Lower lobe of right lung (tissue), 2 donors: Measurements from ENCODE around the gene BCL3. TPM values are rescaled to one million over a fixed set of nuclear protein-coding genes. Genes with fewer than 3 reads are reported as not detected.
"Not testable (repeated sequence)": the region's sequence is repeated elsewhere in the genome, so short reads cannot be mapped to it uniquely, and the experiment has no call there.

Source experiments
- ATAC-seq, 2 donors: fragments of 200-7000 bp; cut with Tn5 transposase; one replicate each; pipeline ENCODE4 v1.9.1; 2020 to 2022; ENCODE audit warnings: mild to moderate bottlenecking in 2 of 2, moderate library complexity in 2 of 2
- DNase-seq: peaks from one replicate; pipeline ENCODE4 v3.0.0-alpha.2; 2020
- H3K27ac ChIP-seq: fragments of 200-600 bp; one replicate; pipeline ENCODE4 v1.8.0; 2022
- H3K27me3 ChIP-seq: fragments of 200-600 bp; one replicate; pipeline ENCODE4 v1.8.0; 2022; ENCODE audit warnings: low read depth
- H3K36me3 ChIP-seq: fragments of 200-600 bp; one replicate; pipeline ENCODE4 v1.8.0; 2022; ENCODE audit warnings: mild to moderate bottlenecking
- H3K4me1 ChIP-seq: fragments of 200-600 bp; one replicate; pipeline ENCODE4 v1.8.0; 2022
- H3K4me3 ChIP-seq: fragments of 200-600 bp; one replicate; pipeline ENCODE4 v1.8.0; 2022; ENCODE audit warnings: mild to moderate bottlenecking
- H3K9me3 ChIP-seq: fragments of 200-600 bp; one replicate; pipeline ENCODE4 v1.8.0; 2022
- intact Hi-C: fragments of 100-400 bp; cut with DNase I; formaldehyde crosslinking; loops from one replicate; pipeline ENCODE4 v1.11.0; 2022
- total RNA-seq: library from RNA; stranded (reverse); fragmentation: NEBNext Ultra II Directional; extraction: Animal tissue kit (Norgen Biotek cat#: 25700); gene quantifications from one replicate; pipeline ENCODE4 v1.2.1, GENCODE V29; 2021
- TF ChIP-seq, protein P1 (sequence below): fragments of 200-600 bp; IDR thresholded peaks from one replicate; pipeline ENCODE4 v1.8.0; 2022; ENCODE audit warnings: antibody characterized with exemption, mild to moderate bottlenecking
- donor health status: DM: no; HTN: yes; CAD: no; lungs with severe emphysema.

The BCL3 gene
- total RNA-seq, 1 donor from 2014 or later: 41.0 TPM

DNA sequence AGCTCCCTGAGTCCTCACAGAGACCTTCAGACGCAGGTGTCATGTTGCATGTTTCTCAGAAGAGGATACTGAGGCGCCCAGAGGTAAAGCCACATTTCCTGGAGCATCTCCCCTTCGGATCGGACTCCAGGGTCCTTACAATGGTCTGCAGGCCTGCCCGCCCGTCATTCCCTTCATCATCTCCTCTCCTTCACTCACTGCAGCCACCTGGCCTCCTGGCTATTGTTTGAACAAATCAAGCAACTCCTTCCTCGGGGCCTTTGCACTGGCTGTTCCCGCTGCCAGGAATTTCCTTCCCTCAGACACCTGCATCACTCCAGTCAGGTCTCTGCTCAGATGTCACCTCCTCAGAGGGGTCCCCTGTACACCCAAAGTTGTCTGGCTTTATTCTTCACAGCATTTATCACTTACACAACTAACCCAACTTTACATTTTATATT lies 29.2 kb upstream of the BCL3 start:
- no peak for ATAC-seq
- H3K36me3 ChIP-seq: no peaks in the 10 kb centered on the region
- H3K9me3 ChIP-seq: peaks cover 4% of the 10 kb centered on the region
- no peak overlapping the region for H3K4me3 ChIP-seq
- no peak overlapping the region for H3K27ac ChIP-seq
- intact Hi-C loops: no loop called here
- DNase-seq: no peak
- TF ChIP-seq, protein P1, sequence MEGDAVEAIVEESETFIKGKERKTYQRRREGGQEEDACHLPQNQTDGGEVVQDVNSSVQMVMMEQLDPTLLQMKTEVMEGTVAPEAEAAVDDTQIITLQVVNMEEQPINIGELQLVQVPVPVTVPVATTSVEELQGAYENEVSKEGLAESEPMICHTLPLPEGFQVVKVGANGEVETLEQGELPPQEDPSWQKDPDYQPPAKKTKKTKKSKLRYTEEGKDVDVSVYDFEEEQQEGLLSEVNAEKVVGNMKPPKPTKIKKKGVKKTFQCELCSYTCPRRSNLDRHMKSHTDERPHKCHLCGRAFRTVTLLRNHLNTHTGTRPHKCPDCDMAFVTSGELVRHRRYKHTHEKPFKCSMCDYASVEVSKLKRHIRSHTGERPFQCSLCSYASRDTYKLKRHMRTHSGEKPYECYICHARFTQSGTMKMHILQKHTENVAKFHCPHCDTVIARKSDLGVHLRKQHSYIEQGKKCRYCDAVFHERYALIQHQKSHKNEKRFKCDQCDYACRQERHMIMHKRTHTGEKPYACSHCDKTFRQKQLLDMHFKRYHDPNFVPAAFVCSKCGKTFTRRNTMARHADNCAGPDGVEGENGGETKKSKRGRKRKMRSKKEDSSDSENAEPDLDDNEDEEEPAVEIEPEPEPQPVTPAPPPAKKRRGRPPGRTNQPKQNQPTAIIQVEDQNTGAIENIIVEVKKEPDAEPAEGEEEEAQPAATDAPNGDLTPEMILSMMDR: no peak
- peaks cover 67% of the 10 kb centered on the region for H3K4me1 ChIP-seq
- no peaks in the 10 kb centered on the region for H3K27me3 ChIP-seq

DNA sequence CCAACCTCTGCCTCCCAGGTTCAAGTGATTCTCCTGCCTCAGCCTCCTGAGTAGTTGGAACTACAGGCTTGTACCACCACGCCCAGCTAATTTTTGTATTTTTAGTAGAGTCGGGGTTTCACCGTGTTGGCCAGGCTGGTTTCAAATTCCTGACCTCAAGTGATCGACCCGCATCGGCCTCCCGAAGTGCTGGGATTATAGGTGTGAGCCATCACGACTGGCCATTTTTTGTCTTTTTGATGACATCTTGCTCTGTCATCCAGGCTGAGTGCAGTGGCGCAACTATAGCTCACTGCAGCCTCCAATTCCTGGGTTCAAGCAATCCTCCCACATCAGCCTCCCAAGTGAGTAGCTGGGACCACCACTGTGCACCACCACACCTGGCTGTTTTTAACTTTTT lies 28.1 kb upstream of the BCL3 start:
- intact Hi-C loops: loop anchor here (5.0 kb wide), 1 partner anchor 52 kb away; no protein-coding TSS in a partner anchor
- peaks cover 78% of the 10 kb centered on the region for H3K4me1 ChIP-seq
- not testable (repeated sequence) for H3K36me3 ChIP-seq

DNA sequence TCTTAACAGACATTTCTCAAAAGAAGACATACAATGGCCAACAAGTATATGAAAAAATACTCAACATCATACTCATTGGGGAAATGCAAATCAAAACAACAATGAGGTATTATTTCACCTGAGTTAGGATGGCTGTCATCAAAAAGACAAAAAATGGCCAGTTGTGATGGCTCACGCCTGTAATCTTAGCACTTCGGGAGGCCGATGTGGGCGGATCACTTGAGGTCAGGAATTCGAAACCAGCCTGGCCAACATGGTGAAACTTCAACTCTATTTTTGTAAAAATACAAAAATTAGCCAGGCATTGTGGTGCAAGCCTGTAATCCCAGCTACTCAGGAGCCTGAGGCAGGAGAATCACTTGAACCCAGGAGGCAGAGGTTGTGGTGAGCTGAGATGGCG lies 27.6 kb upstream of the BCL3 start:
- H3K27me3 ChIP-seq: no peaks in the 10 kb centered on the region
- TF ChIP-seq, protein P1: no peak
- H3K27ac ChIP-seq: no peak overlapping the region
- intact Hi-C loops: loop anchor here (5.0 kb wide), 1 partner anchor 51 kb away; no protein-coding TSS in a partner anchor
- peaks cover 84% of the 10 kb centered on the region for H3K4me1 ChIP-seq
- H3K4me3 ChIP-seq: no peak overlapping the region
- ATAC-seq (no peak), DNase-seq (no peak)
- no peaks in the 10 kb centered on the region for H3K9me3 ChIP-seq
- H3K36me3 ChIP-seq: no peaks in the 10 kb centered on the region

More for the DNA sequence above, 28.1 kb upstream of the BCL3 start:
- H3K27me3 ChIP-seq, H3K4me3 ChIP-seq, DNase-seq, H3K27ac ChIP-seq, H3K9me3 ChIP-seq, ATAC-seq: not testable (repeated sequence)

DNA sequence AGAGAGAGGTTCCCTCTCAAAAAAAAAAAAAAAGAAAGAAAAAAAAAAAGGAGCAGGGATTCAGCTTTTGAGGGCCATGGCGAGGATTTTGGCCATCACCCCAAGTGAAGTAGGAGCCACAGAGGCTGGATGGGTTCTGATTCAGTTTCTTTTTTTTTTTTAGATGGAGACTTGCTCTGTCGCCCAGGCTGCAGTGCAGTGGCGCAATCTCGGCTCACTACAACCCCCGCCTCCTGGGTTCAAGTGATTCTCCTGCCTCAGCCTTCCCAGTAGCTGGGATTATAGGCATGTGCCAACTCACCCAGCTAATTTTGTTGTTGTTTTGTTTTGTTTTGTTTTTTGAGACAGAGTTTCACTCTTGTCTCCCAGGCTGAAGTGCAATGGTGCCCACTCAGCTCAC lies 27.1 kb upstream of the BCL3 start:
- DNase-seq, ATAC-seq, H3K4me3 ChIP-seq, H3K36me3 ChIP-seq, H3K27ac ChIP-seq, H3K9me3 ChIP-seq, H3K27me3 ChIP-seq: not testable (repeated sequence)
- intact Hi-C loops: loop anchor here (5.0 kb wide), 1 partner anchor 51 kb away; no protein-coding TSS in a partner anchor
- H3K4me1 ChIP-seq: peaks cover 85% of the 10 kb centered on the region

DNA sequence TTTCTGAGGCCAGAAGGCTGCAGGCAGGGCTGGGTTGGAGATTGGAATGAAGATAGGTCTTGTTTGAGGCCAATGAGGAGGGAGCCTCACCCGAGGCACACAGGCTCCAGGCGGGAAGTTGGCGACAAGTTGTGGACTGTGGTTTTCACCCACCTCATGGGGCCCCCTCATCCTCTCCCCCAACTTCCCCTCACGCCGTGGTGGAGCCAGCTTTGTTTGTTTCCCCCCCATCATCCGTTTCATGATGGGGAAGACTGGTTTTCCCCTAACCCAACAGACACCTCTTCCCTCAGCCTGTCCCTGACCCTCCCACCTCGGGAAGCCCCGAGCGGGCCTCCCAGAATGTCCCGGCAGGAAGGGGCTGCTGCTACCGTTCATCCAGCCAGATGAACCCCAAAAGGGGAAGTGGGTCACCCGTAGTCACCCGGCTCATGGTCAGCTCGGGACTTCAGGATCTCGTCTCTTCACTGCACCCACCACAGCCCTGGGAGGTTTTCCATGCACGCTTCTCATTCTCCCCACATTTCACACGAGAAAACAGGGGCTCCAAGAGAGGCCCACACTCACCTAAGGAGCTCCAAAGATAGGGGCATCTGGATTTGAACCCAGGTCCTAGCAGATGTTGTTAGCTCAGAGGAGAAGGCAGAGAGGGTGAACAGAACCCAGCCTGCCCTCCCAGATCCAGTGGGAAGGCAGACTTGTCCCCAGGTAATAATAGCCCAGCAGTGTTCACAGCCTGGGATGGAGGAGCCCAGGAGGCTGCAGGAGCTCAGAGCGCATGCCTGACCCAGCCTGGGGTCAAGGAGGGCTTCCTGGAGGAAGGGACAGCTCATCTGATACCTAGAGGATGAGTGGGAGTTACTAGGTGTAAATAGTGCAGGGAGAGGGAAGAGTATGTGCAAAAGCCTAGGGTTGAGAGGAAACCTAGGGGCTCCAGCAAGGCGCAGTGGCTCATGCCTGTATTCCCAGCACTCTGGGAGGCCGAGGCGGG lies 26.1 kb upstream of the BCL3 start:
- DNase-seq (no peak), ATAC-seq (no peak)
- no peak overlapping the region for H3K4me3 ChIP-seq
- no peaks in the 10 kb centered on the region for H3K27me3 ChIP-seq
- intact Hi-C loops: loop anchor here (5.0 kb wide), 1 partner anchor 50 kb away; no protein-coding TSS in a partner anchor
- H3K9me3 ChIP-seq: no peaks in the 10 kb centered on the region
- H3K27ac ChIP-seq: peak overlapping the region; percentile 32
- H3K4me1 ChIP-seq: peaks cover 86% of the 10 kb centered on the region
- no peaks in the 10 kb centered on the region for H3K36me3 ChIP-seq
- TF ChIP-seq, protein P1: no peak

DNA sequence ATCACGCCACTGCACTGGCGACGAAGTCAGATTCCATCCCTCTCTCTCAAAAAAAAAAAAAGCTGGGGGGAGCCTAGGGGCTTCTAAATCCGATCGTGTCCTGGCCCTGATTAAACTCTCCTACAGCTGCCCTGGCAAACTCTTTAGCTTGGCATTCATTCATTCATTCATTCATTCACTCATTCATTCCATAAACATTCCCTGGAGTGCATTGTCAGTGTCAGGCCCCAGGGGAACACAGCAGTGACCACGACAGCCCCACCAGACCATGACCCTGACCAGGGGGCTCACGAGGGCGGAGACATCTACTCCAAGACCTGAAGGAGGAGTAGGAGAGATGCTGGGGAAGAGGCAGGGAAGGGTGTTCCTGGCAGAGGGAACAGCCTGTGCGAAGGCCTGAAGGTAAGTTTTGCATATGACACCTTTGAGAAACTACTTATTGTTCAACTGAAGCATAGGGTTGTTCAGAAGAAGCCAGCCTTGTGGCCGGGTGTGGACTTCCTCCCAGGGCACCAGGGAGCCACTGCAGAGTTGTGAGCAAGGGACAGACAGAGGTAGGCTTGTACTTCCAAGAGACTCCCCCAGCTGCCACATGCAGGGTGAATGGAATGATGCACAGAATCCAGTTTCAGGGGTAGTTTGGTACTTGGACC lies 25.1 kb upstream of the BCL3 start:
- Histone ChIP-seq H3K9me3 (no peaks in the 10 kb centered on the region), H3K4me3 (peak overlapping the region; percentile 4), H3K4me1 (peaks cover 76% of the 10 kb centered on the region), H3K27ac (peak overlapping the region; percentile 56), H3K27me3 (no peaks in the 10 kb centered on the region), H3K36me3 (no peaks in the 10 kb centered on the region)
- DNase-seq (no peak), ATAC-seq (peak; percentile 16 to 20)
- TF ChIP-seq, protein P1: no peak
- intact Hi-C loops: loop anchor here (5.0 kb wide), 1 partner anchor 49 kb away; no protein-coding TSS in a partner anchor
